ENCODE measurements around the gene DCX.

GRCh38 chrX:111352424-111352823 lies 59.6 kb downstream of the DCX start:
- TF ChIP-seq, protein P1, sequence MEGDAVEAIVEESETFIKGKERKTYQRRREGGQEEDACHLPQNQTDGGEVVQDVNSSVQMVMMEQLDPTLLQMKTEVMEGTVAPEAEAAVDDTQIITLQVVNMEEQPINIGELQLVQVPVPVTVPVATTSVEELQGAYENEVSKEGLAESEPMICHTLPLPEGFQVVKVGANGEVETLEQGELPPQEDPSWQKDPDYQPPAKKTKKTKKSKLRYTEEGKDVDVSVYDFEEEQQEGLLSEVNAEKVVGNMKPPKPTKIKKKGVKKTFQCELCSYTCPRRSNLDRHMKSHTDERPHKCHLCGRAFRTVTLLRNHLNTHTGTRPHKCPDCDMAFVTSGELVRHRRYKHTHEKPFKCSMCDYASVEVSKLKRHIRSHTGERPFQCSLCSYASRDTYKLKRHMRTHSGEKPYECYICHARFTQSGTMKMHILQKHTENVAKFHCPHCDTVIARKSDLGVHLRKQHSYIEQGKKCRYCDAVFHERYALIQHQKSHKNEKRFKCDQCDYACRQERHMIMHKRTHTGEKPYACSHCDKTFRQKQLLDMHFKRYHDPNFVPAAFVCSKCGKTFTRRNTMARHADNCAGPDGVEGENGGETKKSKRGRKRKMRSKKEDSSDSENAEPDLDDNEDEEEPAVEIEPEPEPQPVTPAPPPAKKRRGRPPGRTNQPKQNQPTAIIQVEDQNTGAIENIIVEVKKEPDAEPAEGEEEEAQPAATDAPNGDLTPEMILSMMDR (IDR thresholded peaks at IDR 0.05; ENCODE audit: low read depth, low read length): no peak
- no peak for TF ChIP-seq EZH2phosphoT487 (IDR thresholded peaks at IDR 0.05; ENCODE audit: low read depth)
